Progenitor cell of endocrine pancreas (in vitro differentiated cells): ENCODE data around the gene IFNAR1. TPM values are rescaled to one million over a fixed set of nuclear protein-coding genes. Genes with fewer than 3 reads are reported as not detected.
"Not testable (repeated sequence)": the region's sequence is repeated elsewhere in the genome, so short reads cannot be mapped to it uniquely, and the experiment has no call there.

ENCODE experiments used
- DNase-seq: peaks from one replicate; pipeline ENCODE4 v3.0.0; 2021; ENCODE audit warnings: low spot score; ENCODE audit not compliant: unreplicated experiment
- H3K27ac Mint-ChIP-seq: 2 replicates; pipeline ENCODE4 v1.8.0; 2021; ENCODE audit warnings: mild to moderate bottlenecking, moderate library complexity, mixed read lengths
- H3K27me3 Mint-ChIP-seq: 2 replicates; pipeline ENCODE4 v1.8.0; 2021; ENCODE audit warnings: mixed read lengths
- H3K36me3 Mint-ChIP-seq: 2 replicates; pipeline ENCODE4 v1.8.0; 2022; ENCODE audit warnings: mixed read lengths; ENCODE audit not compliant: insufficient read depth
- H3K4me1 Mint-ChIP-seq: 2 replicates; pipeline ENCODE4 v1.8.0; 2021; ENCODE audit warnings: low read depth, mixed read lengths
- H3K4me3 Mint-ChIP-seq: 2 replicates; pipeline ENCODE4 v1.8.0; 2021; ENCODE audit warnings: low read depth, mild to moderate bottlenecking, moderate library complexity, mixed read lengths
- H3K9me3 Mint-ChIP-seq: 2 replicates; pipeline ENCODE4 v1.8.0; 2021; ENCODE audit warnings: low read depth, mixed read lengths
- CTCF ChIP-seq: fragments of 200-600 bp; sonication (generic); IDR thresholded peaks from one replicate; pipeline ENCODE4 v1.5.0; 2021; ENCODE audit warnings: antibody characterized with exemption, mild to moderate bottlenecking; ENCODE audit not compliant: unreplicated experiment
- total RNA-seq: library from RNA; stranded (reverse); gene quantifications from 2 replicates; pipeline ENCODE4 v1.2.1, GENCODE V29; 2021

IFNAR1 gene
- total RNA-seq, 1 donor from 2014 or later = 19.6 TPM

- no peak overlapping the region for H3K27ac Mint-ChIP-seq
- peaks cover 13% of the 10 kb centered on the region for H3K27me3 Mint-ChIP-seq
- H3K4me1 Mint-ChIP-seq = no peaks in the 10 kb centered on the region
- no peak overlapping the region for H3K4me3 Mint-ChIP-seq
- H3K36me3 Mint-ChIP-seq = no peaks in the 10 kb centered on the region
- no peak for TF ChIP-seq CTCF
- H3K9me3 Mint-ChIP-seq = peaks cover 8% of the 10 kb centered on the region
- no peak for DNase-seq
These were observed 11.2 kb upstream of the IFNAR1 start for GRCh38 chr21:33313611-33314010.

- TF ChIP-seq CTCF = no peak
- Mint-ChIP-seq H3K27me3 (peaks cover 13% of the 10 kb centered on the region), H3K4me3 (no peak overlapping the region), H3K36me3 (no peaks in the 10 kb centered on the region), H3K4me1 (no peaks in the 10 kb centered on the region), H3K9me3 (peaks cover 8% of the 10 kb centered on the region), H3K27ac (no peak overlapping the region)
- no peak for DNase-seq
These were observed 10.7 kb upstream of the IFNAR1 start for GRCh38 chr21:33314111-33314510.

- peaks cover 13% of the 10 kb centered on the region for H3K27me3 Mint-ChIP-seq
- H3K4me3 Mint-ChIP-seq = no peak overlapping the region
- H3K9me3 Mint-ChIP-seq = peaks cover 5% of the 10 kb centered on the region
- H3K27ac Mint-ChIP-seq = no peak overlapping the region
- TF ChIP-seq CTCF = no peak
- no peak for DNase-seq
- H3K36me3 Mint-ChIP-seq = no peaks in the 10 kb centered on the region
- H3K4me1 Mint-ChIP-seq = no peaks in the 10 kb centered on the region
These were observed 8.6 kb upstream of the IFNAR1 start for GRCh38 chr21:33315946-33316710.

- H3K4me3 Mint-ChIP-seq = no peak overlapping the region
- peaks cover 13% of the 10 kb centered on the region for H3K27me3 Mint-ChIP-seq
- DNase-seq = no peak
- H3K9me3 Mint-ChIP-seq = peaks cover 5% of the 10 kb centered on the region
- no peaks in the 10 kb centered on the region for H3K36me3 Mint-ChIP-seq
- no peak for TF ChIP-seq CTCF
- H3K27ac Mint-ChIP-seq = no peak overlapping the region
- H3K4me1 Mint-ChIP-seq = no peaks in the 10 kb centered on the region
These were observed 7.6 kb upstream of the IFNAR1 start for GRCh38 chr21:33317145-33317544.

GRCh38 chr21:33317786-33318486 is 6.8 kb upstream of the IFNAR1 start:
- H3K9me3 Mint-ChIP-seq = peaks cover 5% of the 10 kb centered on the region
- no peak for DNase-seq
- H3K4me1 Mint-ChIP-seq = no peaks in the 10 kb centered on the region
- no peak overlapping the region for H3K4me3 Mint-ChIP-seq
- TF ChIP-seq CTCF = no peak
- H3K36me3 Mint-ChIP-seq = no peaks in the 10 kb centered on the region
- H3K27ac Mint-ChIP-seq = no peak overlapping the region
- peaks cover 13% of the 10 kb centered on the region for H3K27me3 Mint-ChIP-seq

- H3K36me3 Mint-ChIP-seq, H3K9me3 Mint-ChIP-seq: not testable (repeated sequence)
These were observed 3.8 kb upstream of the IFNAR1 start for GRCh38 chr21:33321005-33321404.

GRCh38 chr21:33323610-33324009 is 1.2 kb upstream of the IFNAR1 start:
- DNase-seq, H3K36me3 Mint-ChIP-seq, H3K27me3 Mint-ChIP-seq, H3K4me1 Mint-ChIP-seq, H3K4me3 Mint-ChIP-seq, H3K27ac Mint-ChIP-seq, H3K9me3 Mint-ChIP-seq: not testable (repeated sequence)

More at GRCh38 chr21:33321005-33321404, 3.8 kb upstream of the IFNAR1 start:
- H3K27ac Mint-ChIP-seq, DNase-seq, H3K4me3 Mint-ChIP-seq, H3K27me3 Mint-ChIP-seq, H3K4me1 Mint-ChIP-seq: not testable (repeated sequence)
